Hepatocyte (in vitro differentiated cells): ENCODE results near the gene SORCS2. TPM values are rescaled to one million over a fixed set of nuclear protein-coding genes. Genes with fewer than 3 reads are reported as not detected.
A peak's percentile ranks its signal among the peaks of the same experiment; 100 is the strongest.

Experiments used
- DNase-seq: peaks from one replicate; pipeline ENCODE4 v3.0.0-alpha.2; 2016; ENCODE audit warnings: low spot score
- H2AFZ ChIP-seq: fragments of 200-600 bp; sonication (generic); 2 replicates; pipeline ENCODE4 v1.6.0; 2016; ENCODE audit warnings: antibody characterized with exemption, mild to moderate bottlenecking
- H3K27ac ChIP-seq: fragments of 200-600 bp; sonication (generic); 2 replicates; pipeline ENCODE4 v1.5.1; 2016; ENCODE audit warnings: mild to moderate bottlenecking
- H3K27me3 ChIP-seq: fragments of 200-600 bp; sonication (generic); 2 replicates; pipeline ENCODE4 v1.6.1; 2016
- H3K36me3 ChIP-seq: fragments of 200-600 bp; sonication (generic); replicated peaks from 2 replicates; pipeline ENCODE4 v1.5.1; 2016; ENCODE audit warnings: low read depth; ENCODE audit not compliant: insufficient read depth
- H3K4me1 ChIP-seq: fragments of 200-600 bp; sonication (generic); 2 replicates; pipeline ENCODE4 v1.5.1; 2016; ENCODE audit warnings: mild to moderate bottlenecking, moderate library complexity; ENCODE audit not compliant: insufficient read depth
- H3K4me2 ChIP-seq: fragments of 200-600 bp; sonication (generic); 2 replicates; pipeline ENCODE4 v1.6.0; 2016
- H3K4me3 ChIP-seq: fragments of 200-600 bp; sonication (generic); 2 replicates; pipeline ENCODE4 v1.5.1; 2016; ENCODE audit warnings: mild to moderate bottlenecking
- H3K79me2 ChIP-seq: fragments of 200-600 bp; sonication (generic); 2 replicates; pipeline ENCODE4 v1.6.0; 2017; ENCODE audit warnings: mild to moderate bottlenecking
- H3K9me2 ChIP-seq: fragments of 200-600 bp; sonication (generic); replicated peaks from 2 replicates; pipeline ENCODE4 v1.6.0; 2017; ENCODE audit warnings: mild to moderate bottlenecking; ENCODE audit not compliant: insufficient read depth
- H3K9me3 ChIP-seq: fragments of 200-600 bp; sonication (generic); 2 replicates; pipeline ENCODE4 v1.5.1; 2016; ENCODE audit warnings: low read depth, mild to moderate bottlenecking
- H4K20me1 ChIP-seq: fragments of 200-600 bp; sonication (generic); 2 replicates; pipeline ENCODE4 v1.6.0; 2016; ENCODE audit warnings: mild to moderate bottlenecking; ENCODE audit not compliant: insufficient read depth, poor library complexity, severe bottlenecking
- CTCF ChIP-seq: fragments of 200-600 bp; sonication (generic); IDR thresholded peaks from 2 replicates; pipeline ENCODE4 v1.5.1; 2016; ENCODE audit warnings: antibody characterized with exemption, mild to moderate bottlenecking; ENCODE audit not compliant: poor library complexity
- EZH2 ChIP-seq: fragments of 200-600 bp; sonication (generic); IDR thresholded peaks from 2 replicates; pipeline ENCODE4 v1.6.1; 2016; ENCODE audit warnings: antibody characterized with exemption, mild to moderate bottlenecking, borderline replicate concordance
- EZH2phosphoT487 ChIP-seq: fragments of 200-600 bp; sonication (generic); IDR thresholded peaks from one replicate; pipeline ENCODE4 v1.6.1; 2018; ENCODE audit warnings: antibody characterized with exemption, mild to moderate bottlenecking, low read depth, moderate library complexity; ENCODE audit not compliant: unreplicated experiment, severe bottlenecking
- WGBS: methylation state at CpG from one replicate; pipeline ENCODE4 v1.1.6; 2016; ENCODE audit warnings: low lambda C conversion rate; ENCODE audit errors: missing lambda C conversion rate; 5-methylcytosine and 5-hydroxymethylcytosine counted together
- polyA plus RNA-seq: library from polyadenylated mRNA; unstranded; fragments of >200 nt; fragmentation: Nextera tagmentation; extraction: Ambion mirVana; gene quantifications from 2 replicates; pipeline ENCODE4 v1.2.1, GENCODE V29; 2016
- total RNA-seq: library from RNA; depleted of rRNA; stranded (reverse); fragments of >200 nt; gene quantifications from 2 replicates; pipeline ENCODE4 v1.2.3, GENCODE V29; 2014

The SORCS2 gene
- total and polyA plus RNA-seq, 2 experiments from 2014 or later, result 1.6 to 4.8 TPM

- Histone ChIP-seq H3K79me2 (no peaks in the 10 kb centered on the region), H3K27me3 (no peaks in the 10 kb centered on the region), H3K4me3 (no peak overlapping the region), H4K20me1 (no peaks in the 10 kb centered on the region), H2AFZ (no peak overlapping the region), H3K9me2 (no peaks in the 10 kb centered on the region), H3K4me1 (peaks cover 20% of the 10 kb centered on the region), H3K4me2 (no peak overlapping the region), H3K36me3 (no peaks in the 10 kb centered on the region), H3K9me3 (no peaks in the 10 kb centered on the region), H3K27ac (no peak overlapping the region)
- no peak for TF ChIP-seq CTCF
- TF ChIP-seq EZH2phosphoT487, result no peak
- TF ChIP-seq EZH2, result no peak
- peak; percentile 46 for DNase-seq
- 61% methylated on average over 8 of the region's 8 CpGs for WGBS
These were observed 459.2 kb downstream of the SORCS2 start for GRCh38 chr4:7651461-7651921.

- Histone ChIP-seq H3K9me3 (no peaks in the 10 kb centered on the region), H3K4me3 (no peak overlapping the region), H3K36me3 (no peaks in the 10 kb centered on the region), H3K27me3 (no peaks in the 10 kb centered on the region), H2AFZ (no peak overlapping the region), H3K79me2 (no peaks in the 10 kb centered on the region), H3K4me1 (peaks cover 20% of the 10 kb centered on the region), H4K20me1 (no peaks in the 10 kb centered on the region), H3K4me2 (no peak overlapping the region), H3K27ac (no peak overlapping the region), H3K9me2 (no peaks in the 10 kb centered on the region)
- 79% methylated on average over 8 of the region's 8 CpGs for WGBS
- no peak for DNase-seq
- TF ChIP-seq CTCF (no peak), EZH2phosphoT487 (no peak), EZH2 (no peak)
These were observed 459.7 kb downstream of the SORCS2 start for GRCh38 chr4:7652006-7652405.

GRCh38 chr4:7652451-7652881, 460.1 kb downstream of the SORCS2 start:
- Histone ChIP-seq H4K20me1 (no peaks in the 10 kb centered on the region), H3K4me2 (no peak overlapping the region), H3K27ac (no peak overlapping the region), H3K9me2 (no peaks in the 10 kb centered on the region), H3K9me3 (no peaks in the 10 kb centered on the region), H3K27me3 (no peaks in the 10 kb centered on the region), H3K79me2 (no peaks in the 10 kb centered on the region), H3K36me3 (no peaks in the 10 kb centered on the region), H3K4me1 (peaks cover 20% of the 10 kb centered on the region), H2AFZ (no peak overlapping the region), H3K4me3 (no peak overlapping the region)
- DNase-seq, result no peak
- 78% methylated on average over 8 of the region's 8 CpGs for WGBS
- TF ChIP-seq EZH2phosphoT487 (no peak), CTCF (no peak), EZH2 (no peak)

- WGBS, result 91% methylated on average over 3 of the region's 3 CpGs
- peaks cover 20% of the 10 kb centered on the region for H3K4me1 ChIP-seq
- H3K9me3 ChIP-seq, result no peaks in the 10 kb centered on the region
- H4K20me1 ChIP-seq, result no peaks in the 10 kb centered on the region
- H3K4me3 ChIP-seq, result no peak overlapping the region
- no peak overlapping the region for H3K4me2 ChIP-seq
- no peak overlapping the region for H2AFZ ChIP-seq
- no peak for DNase-seq
- no peak for TF ChIP-seq EZH2phosphoT487
- TF ChIP-seq EZH2, result no peak
- no peak for TF ChIP-seq CTCF
- no peak overlapping the region for H3K27ac ChIP-seq
- H3K79me2 ChIP-seq, result no peaks in the 10 kb centered on the region
- H3K36me3 ChIP-seq, result no peaks in the 10 kb centered on the region
- no peaks in the 10 kb centered on the region for H3K27me3 ChIP-seq
- H3K9me2 ChIP-seq, result no peaks in the 10 kb centered on the region
These were observed 460.6 kb downstream of the SORCS2 start for GRCh38 chr4:7652906-7653305.
